DOHH2 (cell line): ENCODE data around the gene C16orf90.
"Not testable (repeated sequence)": the region's sequence is repeated elsewhere in the genome, so short reads cannot be mapped to it uniquely, and the experiment has no call there.

ENCODE experiments used
- EZH2phosphoT487 ChIP-seq: fragments of 200-600 bp; sonication (generic); IDR thresholded peaks from 2 replicates; pipeline ENCODE4 v1.6.1; 2017; ENCODE audit warnings: borderline replicate concordance, mild to moderate bottlenecking, antibody characterized with exemption, low read length, moderate library complexity, mixed read lengths
- TF ChIP-seq, protein P1 (sequence below): fragments of 200-600 bp; sonication (generic); IDR thresholded peaks from one replicate; pipeline ENCODE4 v1.5.1; 2014; ENCODE audit warnings: antibody characterized with exemption, mild to moderate bottlenecking, low read depth, low read length; ENCODE audit not compliant: poor library complexity, severe bottlenecking

DNA sequence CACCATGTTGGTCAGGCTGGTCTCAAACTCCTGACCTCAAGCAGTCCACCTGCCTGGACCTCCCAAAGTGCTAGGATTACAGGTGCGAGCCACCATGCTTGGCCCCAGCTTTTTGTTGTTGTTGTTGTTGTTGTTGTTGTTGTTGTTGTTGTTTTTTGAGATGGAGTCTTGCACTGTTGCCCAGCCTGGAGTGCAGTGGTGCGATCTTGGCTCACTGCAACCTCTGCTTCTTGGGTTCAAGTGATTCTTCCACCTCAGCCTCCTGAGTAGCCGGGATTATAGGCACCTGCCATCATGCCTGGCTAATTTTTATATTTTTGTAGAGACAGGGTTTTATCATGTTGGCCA lies 21.7 kb downstream of the C16orf90 start:
- TF ChIP-seq, protein P1, sequence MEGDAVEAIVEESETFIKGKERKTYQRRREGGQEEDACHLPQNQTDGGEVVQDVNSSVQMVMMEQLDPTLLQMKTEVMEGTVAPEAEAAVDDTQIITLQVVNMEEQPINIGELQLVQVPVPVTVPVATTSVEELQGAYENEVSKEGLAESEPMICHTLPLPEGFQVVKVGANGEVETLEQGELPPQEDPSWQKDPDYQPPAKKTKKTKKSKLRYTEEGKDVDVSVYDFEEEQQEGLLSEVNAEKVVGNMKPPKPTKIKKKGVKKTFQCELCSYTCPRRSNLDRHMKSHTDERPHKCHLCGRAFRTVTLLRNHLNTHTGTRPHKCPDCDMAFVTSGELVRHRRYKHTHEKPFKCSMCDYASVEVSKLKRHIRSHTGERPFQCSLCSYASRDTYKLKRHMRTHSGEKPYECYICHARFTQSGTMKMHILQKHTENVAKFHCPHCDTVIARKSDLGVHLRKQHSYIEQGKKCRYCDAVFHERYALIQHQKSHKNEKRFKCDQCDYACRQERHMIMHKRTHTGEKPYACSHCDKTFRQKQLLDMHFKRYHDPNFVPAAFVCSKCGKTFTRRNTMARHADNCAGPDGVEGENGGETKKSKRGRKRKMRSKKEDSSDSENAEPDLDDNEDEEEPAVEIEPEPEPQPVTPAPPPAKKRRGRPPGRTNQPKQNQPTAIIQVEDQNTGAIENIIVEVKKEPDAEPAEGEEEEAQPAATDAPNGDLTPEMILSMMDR = not testable (repeated sequence)
- TF ChIP-seq EZH2phosphoT487 = not testable (repeated sequence)
